ENCODE measurements around the gene GPAT2.
"Not testable (repeated sequence)": the region's sequence is repeated elsewhere in the genome, so short reads cannot be mapped to it uniquely, and the experiment has no call there.

The GPAT2 gene

GRCh38 chr2:96022126-96022525, 12.6 kb downstream of the GPAT2 start:
- not testable (repeated sequence) for DNase-seq

GRCh38 chr2:96021142-96021541, 13.6 kb downstream of the GPAT2 start:
- not testable (repeated sequence) for DNase-seq

- DNase-seq, result not testable (repeated sequence)
Observed at GRCh38 chr2:96019909-96020590, 14.7 kb downstream of the GPAT2 start.

GRCh38 chr2:96016321-96016720, 18.4 kb downstream of the GPAT2 start:
- DNase-seq, result not testable (repeated sequence)

GRCh38 chr2:96012792-96013264, 21.9 kb downstream of the GPAT2 start:
- DNase-seq, result peak; percentile 19

GRCh38 chr2:96012086-96012791, 22.5 kb downstream of the GPAT2 start:
- DNase-seq, result not testable (repeated sequence)

- DNase-seq, result peak; percentile 62
Observed at GRCh38 chr2:96011129-96011455, 23.6 kb downstream of the GPAT2 start.

- peak; percentile 96 for DNase-seq
Observed at GRCh38 chr2:96010320-96011128, 24.2 kb downstream of the GPAT2 start.

GRCh38 chr2:96009833-96010232, 24.9 kb downstream of the GPAT2 start:
- not testable (repeated sequence) for DNase-seq

- DNase-seq, result not testable (repeated sequence)
Observed at GRCh38 chr2:96008051-96008450, 26.7 kb downstream of the GPAT2 start.

- DNase-seq, result not testable (repeated sequence)
Observed at GRCh38 chr2:96006248-96006647, 28.5 kb downstream of the GPAT2 start.

- DNase-seq, result peak; percentile 63
Observed at GRCh38 chr2:95992520-95993272, 42.0 kb downstream of the GPAT2 start.

- not testable (repeated sequence) for DNase-seq
Observed at GRCh38 chr2:95992102-95992501, 42.6 kb downstream of the GPAT2 start.

GRCh38 chr2:95991351-95992094, 43.2 kb downstream of the GPAT2 start, which contains the start of gene ANKRD36C:
TSS of gene ANKRD36C (minus strand) at chr2:95991824. CDS start at chr2:95991708, 116 bp downstream.
- peak; percentile 48 for DNase-seq

GRCh38 chr2:95990884-95991283, 43.8 kb downstream of the GPAT2 start:
- DNase-seq, result not testable (repeated sequence)
